SH-SY5Y (cell line): Measurements from ENCODE around the gene CAPS.

ENCODE experiments used
- GATA2 ChIP-seq: IDR thresholded peaks from 2 replicates; pipeline ENCODE4 v1.6.1; 2011; ENCODE audit warnings: mild to moderate bottlenecking, low read depth, low read length
- GATA3 ChIP-seq: IDR thresholded peaks from 2 replicates; pipeline ENCODE4 v1.6.1; 2011; ENCODE audit warnings: low read depth, mild to moderate bottlenecking, low read length, moderate library complexity

DNA sequence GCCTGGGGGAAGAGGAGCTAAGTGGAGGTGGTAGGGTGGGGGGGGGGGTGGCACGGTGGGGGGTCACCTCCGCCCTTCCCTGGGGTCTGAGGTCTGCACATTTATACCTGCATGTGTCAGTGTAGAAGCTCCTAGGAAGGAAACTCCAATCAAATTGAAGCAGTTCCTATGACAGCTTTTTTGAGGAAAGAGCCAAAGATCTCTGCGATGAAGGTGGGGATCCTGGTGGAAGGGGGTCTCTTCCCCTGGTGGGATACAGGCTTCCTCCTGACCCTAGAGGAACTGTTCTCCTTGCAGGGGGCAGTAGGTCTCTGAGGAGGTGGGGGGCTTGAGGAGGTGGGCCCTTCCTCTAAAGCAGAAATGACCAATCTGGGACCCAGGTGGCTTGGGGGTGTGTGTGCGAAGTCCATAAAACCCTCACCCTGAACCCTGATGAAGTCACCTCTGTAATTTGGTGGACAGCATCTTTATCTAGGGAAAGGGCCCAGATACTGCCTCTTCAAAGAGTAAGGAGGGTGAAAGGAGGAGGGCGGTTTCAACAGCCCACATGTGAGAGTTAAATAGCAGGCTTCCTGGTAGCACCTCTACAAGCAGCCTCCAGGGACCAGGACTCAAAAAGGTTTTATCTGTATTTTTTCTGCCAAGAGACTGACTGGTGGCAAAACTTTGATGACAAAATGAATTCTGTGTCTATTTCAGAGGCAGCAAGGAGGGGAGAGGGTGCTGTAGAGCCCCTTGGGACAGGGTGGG is 50.9 kb downstream of the CAPS start:
- TF ChIP-seq GATA2 (no peak), GATA3 (no peak)
